CD1c-positive myeloid dendritic cell (primary cell): ENCODE data around the gene EME2.

Experiments used
- DNase-seq: peaks from one replicate; pipeline ENCODE4 v3.0.0-alpha.2; 2016; ENCODE audit errors: extremely low spot score

The EME2 gene

GRCh38 chr16:1766701-1767100 is 5.9 kb upstream of the EME2 start:
- no peak for DNase-seq

GRCh38 chr16:1767116-1767994 is 5.3 kb upstream of the EME2 start:
- DNase-seq, result no peak

- no peak for DNase-seq
Measured at GRCh38 chr16:1768061-1768766, 4.4 kb upstream of the EME2 start.

GRCh38 chr16:1768767-1769401 is 3.7 kb upstream of the EME2 start:
- no peak for DNase-seq

- DNase-seq, result no peak
Measured at GRCh38 chr16:1769402-1770300, 3.0 kb upstream of the EME2 start.

GRCh38 chr16:1770328-1771187 is 2.1 kb upstream of the EME2 start:
- peak; percentile 12 for DNase-seq

- DNase-seq, result peak; percentile 73
Measured at GRCh38 chr16:1771188-1771863, 1.3 kb upstream of the EME2 start, which contains the start of gene NME3. TSS of gene NME3 (minus strand) at chr16:1771543. CDS start at chr16:1771534, 9 bp downstream.

- no peak for DNase-seq
Measured at GRCh38 chr16:1771864-1772361, 697 bp upstream of the EME2 start.

GRCh38 chr16:1772908-1773702 is 495 bp downstream of the EME2 start, which contains the start of gene MRPS34:
TSS of gene MRPS34 (minus strand) at chr16:1773134. CDS start at chr16:1773119, 15 bp downstream.
- peak; percentile 90 for DNase-seq

GRCh38 chr16:1773703-1774447 is 1.3 kb downstream of the EME2 start:
- peak; percentile 58 for DNase-seq

GRCh38 chr16:1774448-1774780 is 1.8 kb downstream of the EME2 start:
- no peak for DNase-seq

GRCh38 chr16:1775006-1775845 is 2.6 kb downstream of the EME2 start:
- DNase-seq, result no peak

- DNase-seq, result no peak
Measured at GRCh38 chr16:1775846-1776671, 3.4 kb downstream of the EME2 start.

GRCh38 chr16:1776672-1776955 is 4.0 kb downstream of the EME2 start:
- DNase-seq, result no peak

GRCh38 chr16:1776991-1777374 is 4.4 kb downstream of the EME2 start:
- DNase-seq, result no peak

GRCh38 chr16:1777375-1778199 is 5.0 kb downstream of the EME2 start:
- no peak for DNase-seq
